Hepatocyte (in vitro differentiated cells): ENCODE data around the gene GPC5. TPM values are rescaled to one million over a fixed set of nuclear protein-coding genes. Genes with fewer than 3 reads are reported as not detected.

Experiments used
- DNase-seq: peaks from one replicate; pipeline ENCODE4 v3.0.0-alpha.2; 2016; ENCODE audit warnings: low spot score
- H2AFZ ChIP-seq: fragments of 200-600 bp; sonication (generic); 2 replicates; pipeline ENCODE4 v1.6.0; 2016; ENCODE audit warnings: antibody characterized with exemption, mild to moderate bottlenecking
- H3K27ac ChIP-seq: fragments of 200-600 bp; sonication (generic); 2 replicates; pipeline ENCODE4 v1.5.1; 2016; ENCODE audit warnings: mild to moderate bottlenecking
- H3K27me3 ChIP-seq: fragments of 200-600 bp; sonication (generic); 2 replicates; pipeline ENCODE4 v1.6.1; 2016
- H3K36me3 ChIP-seq: fragments of 200-600 bp; sonication (generic); replicated peaks from 2 replicates; pipeline ENCODE4 v1.5.1; 2016; ENCODE audit warnings: low read depth; ENCODE audit not compliant: insufficient read depth
- H3K4me1 ChIP-seq: fragments of 200-600 bp; sonication (generic); 2 replicates; pipeline ENCODE4 v1.5.1; 2016; ENCODE audit warnings: mild to moderate bottlenecking, moderate library complexity; ENCODE audit not compliant: insufficient read depth
- H3K4me2 ChIP-seq: fragments of 200-600 bp; sonication (generic); 2 replicates; pipeline ENCODE4 v1.6.0; 2016
- H3K4me3 ChIP-seq: fragments of 200-600 bp; sonication (generic); 2 replicates; pipeline ENCODE4 v1.5.1; 2016; ENCODE audit warnings: mild to moderate bottlenecking
- H3K79me2 ChIP-seq: fragments of 200-600 bp; sonication (generic); 2 replicates; pipeline ENCODE4 v1.6.0; 2017; ENCODE audit warnings: mild to moderate bottlenecking
- H3K9me2 ChIP-seq: fragments of 200-600 bp; sonication (generic); replicated peaks from 2 replicates; pipeline ENCODE4 v1.6.0; 2017; ENCODE audit warnings: mild to moderate bottlenecking; ENCODE audit not compliant: insufficient read depth
- H3K9me3 ChIP-seq: fragments of 200-600 bp; sonication (generic); 2 replicates; pipeline ENCODE4 v1.5.1; 2016; ENCODE audit warnings: low read depth, mild to moderate bottlenecking
- H4K20me1 ChIP-seq: fragments of 200-600 bp; sonication (generic); 2 replicates; pipeline ENCODE4 v1.6.0; 2016; ENCODE audit warnings: mild to moderate bottlenecking; ENCODE audit not compliant: insufficient read depth, poor library complexity, severe bottlenecking
- EZH2 ChIP-seq: fragments of 200-600 bp; sonication (generic); IDR thresholded peaks from 2 replicates; pipeline ENCODE4 v1.6.1; 2016; ENCODE audit warnings: antibody characterized with exemption, mild to moderate bottlenecking, borderline replicate concordance
- EZH2phosphoT487 ChIP-seq: fragments of 200-600 bp; sonication (generic); IDR thresholded peaks from one replicate; pipeline ENCODE4 v1.6.1; 2018; ENCODE audit warnings: antibody characterized with exemption, mild to moderate bottlenecking, low read depth, moderate library complexity; ENCODE audit not compliant: unreplicated experiment, severe bottlenecking
- WGBS: methylation state at CpG from one replicate; pipeline ENCODE4 v1.1.6; 2016; ENCODE audit warnings: low lambda C conversion rate; ENCODE audit errors: missing lambda C conversion rate; 5-methylcytosine and 5-hydroxymethylcytosine counted together
- polyA plus RNA-seq: library from polyadenylated mRNA; unstranded; fragments of >200 nt; fragmentation: Nextera tagmentation; extraction: Ambion mirVana; gene quantifications from 2 replicates; pipeline ENCODE4 v1.2.1, GENCODE V29; 2016
- total RNA-seq: library from RNA; depleted of rRNA; stranded (reverse); fragments of >200 nt; gene quantifications from 2 replicates; pipeline ENCODE4 v1.2.3, GENCODE V29; 2014
- TF ChIP-seq, protein P1 (sequence below): fragments of 200-600 bp; sonication (generic); IDR thresholded peaks from 2 replicates; pipeline ENCODE4 v1.5.1; 2016; ENCODE audit warnings: antibody characterized with exemption, mild to moderate bottlenecking; ENCODE audit not compliant: poor library complexity

Gene GPC5
- total and polyA plus RNA-seq, 2 experiments from 2014 or later = 3.9 to 5.4 TPM

DNA sequence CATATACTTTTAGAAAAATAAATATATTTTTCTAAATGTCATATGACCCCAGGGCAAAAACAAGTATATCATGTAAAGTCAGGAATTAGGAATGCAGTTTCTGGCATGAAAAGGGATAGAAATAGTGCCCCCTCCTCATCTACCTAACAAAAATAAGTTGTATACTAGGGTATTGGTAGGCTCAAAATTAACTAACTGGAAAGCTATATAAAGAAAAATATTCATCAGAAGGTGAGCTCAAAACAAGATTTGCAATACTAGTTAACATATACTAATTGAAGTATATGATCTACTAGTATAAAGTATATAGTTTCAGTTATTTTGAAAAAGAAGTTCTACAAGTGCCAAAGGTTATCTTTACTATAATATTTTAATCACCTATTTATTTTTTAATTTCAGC, 200.2 kb downstream of the GPC5 start:
- TF ChIP-seq EZH2phosphoT487 (no peak), EZH2 (no peak)
- TF ChIP-seq, protein P1, sequence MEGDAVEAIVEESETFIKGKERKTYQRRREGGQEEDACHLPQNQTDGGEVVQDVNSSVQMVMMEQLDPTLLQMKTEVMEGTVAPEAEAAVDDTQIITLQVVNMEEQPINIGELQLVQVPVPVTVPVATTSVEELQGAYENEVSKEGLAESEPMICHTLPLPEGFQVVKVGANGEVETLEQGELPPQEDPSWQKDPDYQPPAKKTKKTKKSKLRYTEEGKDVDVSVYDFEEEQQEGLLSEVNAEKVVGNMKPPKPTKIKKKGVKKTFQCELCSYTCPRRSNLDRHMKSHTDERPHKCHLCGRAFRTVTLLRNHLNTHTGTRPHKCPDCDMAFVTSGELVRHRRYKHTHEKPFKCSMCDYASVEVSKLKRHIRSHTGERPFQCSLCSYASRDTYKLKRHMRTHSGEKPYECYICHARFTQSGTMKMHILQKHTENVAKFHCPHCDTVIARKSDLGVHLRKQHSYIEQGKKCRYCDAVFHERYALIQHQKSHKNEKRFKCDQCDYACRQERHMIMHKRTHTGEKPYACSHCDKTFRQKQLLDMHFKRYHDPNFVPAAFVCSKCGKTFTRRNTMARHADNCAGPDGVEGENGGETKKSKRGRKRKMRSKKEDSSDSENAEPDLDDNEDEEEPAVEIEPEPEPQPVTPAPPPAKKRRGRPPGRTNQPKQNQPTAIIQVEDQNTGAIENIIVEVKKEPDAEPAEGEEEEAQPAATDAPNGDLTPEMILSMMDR = no peak
- no peaks in the 10 kb centered on the region for H4K20me1 ChIP-seq
- H3K79me2 ChIP-seq = no peaks in the 10 kb centered on the region
- no peak overlapping the region for H3K27ac ChIP-seq
- no peaks in the 10 kb centered on the region for H3K9me3 ChIP-seq
- H2AFZ ChIP-seq = no peak overlapping the region
- no peak overlapping the region for H3K4me2 ChIP-seq
- H3K4me3 ChIP-seq = no peak overlapping the region
- H3K4me1 ChIP-seq = no peaks in the 10 kb centered on the region
- H3K36me3 ChIP-seq = no peaks in the 10 kb centered on the region
- H3K9me2 ChIP-seq = no peaks in the 10 kb centered on the region
- H3K27me3 ChIP-seq = no peaks in the 10 kb centered on the region
- DNase-seq = no peak

DNA sequence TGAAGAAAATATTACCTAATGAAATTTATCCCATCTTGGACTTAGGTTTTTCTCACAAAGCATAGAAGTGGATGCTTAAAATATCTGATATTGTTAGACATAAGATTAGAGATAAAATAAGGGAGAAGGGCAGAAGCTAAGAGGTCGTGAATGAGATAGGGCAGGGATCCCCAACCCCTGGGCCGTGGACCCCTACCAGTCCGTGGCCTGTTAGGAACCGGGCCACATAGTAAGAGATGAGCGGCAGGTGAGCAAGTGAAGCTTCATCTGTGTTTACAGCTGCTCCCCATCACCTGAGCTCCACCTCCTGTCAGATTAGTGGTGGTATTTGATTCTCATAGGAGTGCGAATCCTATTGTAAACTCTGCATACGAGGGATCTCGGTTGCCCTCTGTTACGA, 202.9 kb downstream of the GPC5 start:
- Histone ChIP-seq H3K4me1 (no peaks in the 10 kb centered on the region), H4K20me1 (no peaks in the 10 kb centered on the region), H3K79me2 (no peaks in the 10 kb centered on the region), H3K9me3 (no peaks in the 10 kb centered on the region), H3K4me2 (no peak overlapping the region), H3K27me3 (no peaks in the 10 kb centered on the region), H3K9me2 (no peaks in the 10 kb centered on the region), H3K36me3 (no peaks in the 10 kb centered on the region), H3K27ac (no peak overlapping the region), H3K4me3 (no peak overlapping the region), H2AFZ (no peak overlapping the region)
- WGBS = 89% methylated on average over 9 of the region's 9 CpGs
- no peak for TF ChIP-seq EZH2phosphoT487
- TF ChIP-seq EZH2 = no peak
- TF ChIP-seq, protein P1 = no peak
- no peak for DNase-seq

DNA sequence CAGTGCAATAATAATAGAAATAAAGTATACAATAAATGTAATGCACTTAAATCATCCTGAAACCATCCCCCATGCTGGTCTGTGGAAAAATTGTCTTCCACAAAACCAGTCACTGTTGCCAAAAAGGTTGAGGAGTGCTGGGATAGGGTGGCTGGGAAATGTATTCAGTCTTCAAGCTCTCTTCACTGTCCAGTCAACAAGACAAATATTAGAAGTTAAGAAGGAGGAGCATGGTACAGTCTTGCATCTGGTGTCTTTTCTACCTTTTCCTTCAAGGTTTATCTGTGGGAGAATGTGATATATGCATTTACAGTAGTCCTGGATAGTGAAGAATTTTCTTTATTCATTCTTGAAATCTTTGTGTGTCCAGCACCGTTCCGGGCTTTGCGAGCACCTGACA, 203.4 kb downstream of the GPC5 start:
- no peaks in the 10 kb centered on the region for H3K4me1 ChIP-seq
- no peak overlapping the region for H2AFZ ChIP-seq
- H3K9me3 ChIP-seq = no peaks in the 10 kb centered on the region
- no peak overlapping the region for H3K4me3 ChIP-seq
- no peaks in the 10 kb centered on the region for H4K20me1 ChIP-seq
- H3K79me2 ChIP-seq = no peaks in the 10 kb centered on the region
- H3K36me3 ChIP-seq = no peaks in the 10 kb centered on the region
- WGBS = 84% methylated on average over 3 of the region's 3 CpGs
- H3K27me3 ChIP-seq = no peaks in the 10 kb centered on the region
- H3K27ac ChIP-seq = no peak overlapping the region
- TF ChIP-seq EZH2 (no peak), EZH2phosphoT487 (no peak)
- TF ChIP-seq, protein P1 = no peak
- H3K4me2 ChIP-seq = no peak overlapping the region
- DNase-seq = no peak
- H3K9me2 ChIP-seq = no peaks in the 10 kb centered on the region

DNA sequence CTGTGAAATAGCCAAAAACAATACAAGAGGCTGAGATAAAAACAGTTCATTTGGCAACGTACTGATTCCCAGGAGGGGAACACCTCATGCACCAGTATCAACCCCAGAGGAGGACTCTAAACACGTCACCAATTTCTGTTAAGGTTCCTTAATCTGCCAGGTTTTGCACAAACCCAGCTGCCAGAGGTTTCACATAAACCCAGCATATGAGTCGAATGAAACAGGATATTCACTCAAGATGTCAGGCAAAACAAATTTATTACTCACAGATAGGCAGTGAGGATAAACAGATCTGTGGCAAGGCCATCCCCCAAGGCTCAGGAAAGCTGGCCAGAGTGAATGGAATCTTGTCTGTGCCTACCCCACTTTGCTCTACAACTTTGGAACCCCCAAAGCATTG, 210.9 kb downstream of the GPC5 start:
- Histone ChIP-seq H3K4me3 (no peak overlapping the region), H3K9me3 (no peaks in the 10 kb centered on the region), H3K4me2 (peak overlapping the region; percentile 46), H3K27me3 (no peaks in the 10 kb centered on the region), H3K4me1 (peaks cover 11% of the 10 kb centered on the region), H3K27ac (no peak overlapping the region), H3K79me2 (no peaks in the 10 kb centered on the region), H3K9me2 (no peaks in the 10 kb centered on the region), H2AFZ (no peak overlapping the region), H3K36me3 (no peaks in the 10 kb centered on the region), H4K20me1 (no peaks in the 10 kb centered on the region)
- 38% methylated on average over 3 of the region's 3 CpGs for WGBS
- peak; percentile 28 for DNase-seq
- TF ChIP-seq EZH2phosphoT487 = no peak
- TF ChIP-seq, protein P1 = no peak
- no peak for TF ChIP-seq EZH2
